Activated CD8-positive, alpha-beta memory T cell treated with anti-CD3 and anti-CD28 coated beads, Interleukin-2, amount 50 U/mL, for 24 hours (primary cell): ENCODE data around the gene HADHA.

Source experiments
- DNase-seq: peaks from one replicate; pipeline ENCODE4 v3.0.0-alpha.2; 2020; ENCODE audit errors: extremely low read depth

HADHA gene

DNA sequence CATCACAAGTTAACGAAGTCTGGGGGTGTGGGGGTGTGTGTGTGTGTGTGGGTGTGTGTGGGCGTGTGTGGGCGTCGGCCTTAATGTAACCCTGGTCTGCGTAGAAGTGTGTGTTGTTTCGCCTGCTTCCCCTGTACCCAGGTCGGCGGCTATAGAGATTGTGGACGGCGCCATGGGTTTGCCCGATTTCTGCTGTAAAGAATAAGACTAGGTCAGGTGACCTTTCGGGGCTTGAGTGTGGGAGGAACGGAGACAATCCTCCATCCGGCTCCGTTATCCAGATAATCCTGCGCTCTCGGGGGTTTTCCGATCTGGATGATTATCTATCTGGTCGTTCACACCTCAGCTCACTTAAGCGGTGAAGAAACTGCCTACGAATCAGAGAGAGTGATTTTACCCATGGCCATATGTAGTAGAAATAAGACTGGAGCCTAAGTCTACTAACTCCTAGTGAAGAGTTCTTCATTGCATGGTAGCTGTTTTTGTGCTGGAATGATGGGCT is 850 bp upstream of the HADHA start:
- DNase-seq = no peak

DNA sequence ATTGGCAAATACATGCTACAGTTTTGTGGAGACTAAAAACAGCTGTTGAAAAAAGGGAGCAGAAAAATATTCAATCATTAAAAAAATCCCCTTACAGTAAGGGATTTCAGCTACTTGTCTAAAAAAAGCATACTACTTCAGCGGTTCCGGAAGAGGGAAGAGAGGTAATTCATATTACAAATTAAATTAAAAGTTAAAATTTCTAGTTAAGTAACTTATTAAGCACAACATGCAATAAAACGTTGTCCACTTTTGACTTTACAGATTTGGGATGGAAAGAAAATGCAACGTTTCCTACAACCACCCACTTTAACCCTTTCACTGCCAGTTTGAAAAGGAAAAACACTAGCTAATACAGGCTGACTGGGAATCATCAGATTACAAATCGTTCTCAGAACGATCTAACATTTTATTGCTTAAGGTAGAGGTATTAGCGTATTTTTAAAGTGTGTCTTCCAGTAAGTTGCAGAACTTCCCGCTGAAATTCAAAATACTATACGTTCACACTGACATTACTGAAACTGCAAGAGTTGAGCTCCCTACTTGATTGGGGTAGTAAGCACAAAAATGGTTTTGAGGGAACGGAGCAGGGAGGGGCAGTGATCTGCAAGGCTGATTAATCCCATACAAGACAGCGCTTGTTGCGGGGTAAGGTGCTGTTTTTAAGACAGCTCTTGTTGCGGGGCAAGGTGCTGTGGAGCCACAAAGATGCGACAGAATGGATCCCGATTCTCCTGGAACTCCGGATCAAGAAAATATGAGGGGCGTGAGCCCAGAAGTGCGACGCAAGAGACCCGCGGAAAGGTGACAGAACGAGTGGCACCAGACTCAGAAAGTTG is 743 bp downstream of the HADHA start:
- DNase-seq = no peak

DNA sequence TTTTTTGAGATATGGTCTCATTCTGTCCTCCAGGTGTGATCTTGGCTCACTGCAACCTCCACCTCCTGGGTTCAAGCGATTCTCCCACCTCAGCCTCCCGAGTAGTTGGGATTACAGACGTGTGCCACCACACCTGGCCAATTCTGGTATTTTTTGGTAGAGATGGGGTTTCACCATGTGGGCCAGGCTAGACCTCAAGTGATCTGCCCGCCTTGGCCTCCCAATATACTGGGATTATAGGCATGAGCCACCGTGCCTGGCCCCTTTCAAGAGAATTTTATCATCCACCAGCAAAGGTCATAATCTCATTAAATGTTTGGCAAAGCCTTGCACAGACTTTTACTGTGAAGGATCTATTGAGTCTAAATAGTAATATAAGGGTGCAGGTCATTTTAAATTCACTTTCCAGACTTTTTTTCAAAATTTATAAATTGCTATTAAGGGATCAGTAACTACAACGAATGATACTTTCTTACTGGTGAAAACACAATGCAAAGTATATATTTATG is 2.5 kb downstream of the HADHA start:
- no peak for DNase-seq

DNA sequence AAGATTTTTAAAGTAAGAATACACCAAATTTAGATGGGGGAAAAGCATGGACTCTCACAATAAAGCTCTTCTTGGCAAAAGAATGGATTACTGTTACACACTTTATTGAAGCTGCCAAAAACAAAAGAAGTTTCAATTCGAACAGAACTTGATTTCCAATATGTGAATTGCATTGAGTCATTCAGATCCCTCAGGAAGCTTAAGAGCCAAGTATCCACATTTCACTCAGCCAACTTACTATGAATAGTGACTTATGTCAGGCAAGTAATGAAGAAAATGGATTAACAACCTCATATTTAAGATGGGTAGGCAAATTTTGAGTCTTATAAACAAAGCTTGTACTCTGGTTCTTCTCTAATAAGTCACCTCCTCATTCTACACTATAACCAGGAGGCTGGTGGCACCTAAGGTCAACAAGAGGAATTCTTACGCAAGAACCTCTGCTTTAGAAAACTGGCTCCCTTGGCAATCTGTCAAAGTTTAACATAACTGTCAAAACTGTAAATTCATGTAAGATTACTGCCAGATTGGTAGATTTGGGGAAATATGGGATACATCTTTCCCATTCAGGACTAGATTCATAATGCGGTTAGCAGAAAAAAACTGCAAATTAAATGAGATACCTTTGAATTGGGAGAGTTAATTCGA is 6.0 kb downstream of the HADHA start:
- no peak for DNase-seq

DNA sequence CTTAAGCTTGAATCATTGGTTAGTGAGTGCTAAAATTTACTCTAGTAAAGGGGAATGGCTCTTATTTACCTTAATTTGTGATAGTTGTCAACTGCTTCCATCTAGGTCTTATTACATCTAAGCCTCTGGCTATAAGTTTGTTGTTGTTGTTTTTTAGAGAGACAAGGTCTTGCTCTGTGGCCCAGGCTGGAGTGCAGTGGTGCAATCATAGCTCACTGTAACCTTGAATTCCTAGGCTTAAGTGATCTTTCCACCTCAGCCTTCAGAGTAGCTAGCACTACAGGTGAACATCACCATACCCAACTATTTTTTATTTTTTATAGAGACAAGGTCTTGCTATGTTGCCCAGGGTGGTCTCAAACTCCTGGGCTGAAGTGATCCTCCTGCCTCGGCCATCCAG is 6.6 kb downstream of the HADHA start:
- no peak for DNase-seq

DNA sequence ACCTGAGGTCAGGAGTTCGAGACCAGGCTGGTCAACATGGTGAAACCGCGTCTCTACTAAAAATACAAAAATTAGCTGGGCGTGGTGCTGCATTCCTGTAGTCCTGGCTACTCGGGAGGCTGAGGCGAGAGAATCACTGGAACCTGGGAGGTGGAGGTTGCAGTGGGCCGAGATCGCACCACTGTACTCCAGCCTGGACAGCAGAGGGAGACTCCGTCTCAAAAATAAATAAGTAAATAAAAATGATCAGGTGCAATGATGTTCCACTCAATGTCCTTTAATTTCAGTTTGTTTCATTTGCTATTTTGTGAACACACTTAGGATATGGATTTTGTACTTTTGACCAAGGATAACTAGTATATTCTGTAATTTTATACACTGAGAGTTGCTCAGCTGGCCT is 9.3 kb downstream of the HADHA start:
- no peak for DNase-seq

DNA sequence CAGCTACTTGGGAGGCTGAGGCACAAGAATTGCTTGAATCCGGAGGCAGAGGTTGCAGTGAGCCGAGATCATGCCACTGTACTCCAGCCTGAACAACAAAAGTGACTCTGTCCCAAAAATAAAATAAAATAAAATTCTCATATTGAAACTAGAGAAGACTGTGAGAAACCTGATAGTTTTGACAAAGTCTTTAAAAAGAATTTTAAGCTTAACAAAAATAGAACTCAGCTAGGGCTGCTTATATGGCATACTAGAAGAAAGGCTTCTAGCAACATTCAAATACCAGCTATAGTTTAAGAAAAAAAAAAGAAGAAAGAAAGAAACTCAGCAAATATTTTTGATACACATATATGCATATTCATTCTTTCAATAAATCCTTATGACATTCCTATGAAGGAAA is 13.6 kb downstream of the HADHA start:
- DNase-seq = no peak

DNA sequence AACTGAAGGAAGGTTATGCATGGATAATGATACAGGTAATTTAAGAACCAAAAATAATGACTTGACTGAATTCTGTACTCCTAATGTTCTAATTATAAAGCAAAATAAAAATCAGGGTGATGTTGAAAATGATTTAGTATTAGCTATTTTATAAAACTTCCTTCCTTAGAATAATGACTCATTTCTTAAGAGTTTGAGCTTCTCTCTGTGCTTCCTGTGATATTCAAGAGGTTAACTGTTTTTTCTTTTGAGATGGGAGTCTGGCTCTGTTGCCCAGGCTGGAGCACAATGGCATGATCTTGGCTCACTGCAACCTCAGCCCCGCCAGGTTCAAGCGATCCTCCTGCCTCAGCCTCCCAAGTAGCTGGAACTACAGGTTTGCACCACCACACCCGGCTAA is 14.8 kb downstream of the HADHA start:
- DNase-seq = no peak

DNA sequence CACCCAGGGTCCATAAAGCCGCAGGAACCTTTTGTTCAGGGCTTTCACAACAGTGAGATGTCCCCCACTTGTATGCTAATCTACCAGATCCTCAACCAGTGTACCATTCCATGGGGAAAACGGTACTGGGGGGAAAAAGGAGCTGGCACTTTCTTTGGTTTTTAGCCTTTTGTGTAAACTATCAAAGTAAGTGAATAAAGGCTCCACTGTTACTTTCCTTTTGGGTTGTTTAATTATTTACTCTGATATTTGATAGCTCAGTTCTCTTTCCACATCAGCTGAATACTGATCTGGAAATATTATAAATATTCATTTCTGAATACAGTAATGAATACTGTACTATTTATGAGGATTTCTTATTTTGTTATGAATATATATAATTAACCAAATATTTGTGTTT is 20.3 kb downstream of the HADHA start:
- DNase-seq = no peak

DNA sequence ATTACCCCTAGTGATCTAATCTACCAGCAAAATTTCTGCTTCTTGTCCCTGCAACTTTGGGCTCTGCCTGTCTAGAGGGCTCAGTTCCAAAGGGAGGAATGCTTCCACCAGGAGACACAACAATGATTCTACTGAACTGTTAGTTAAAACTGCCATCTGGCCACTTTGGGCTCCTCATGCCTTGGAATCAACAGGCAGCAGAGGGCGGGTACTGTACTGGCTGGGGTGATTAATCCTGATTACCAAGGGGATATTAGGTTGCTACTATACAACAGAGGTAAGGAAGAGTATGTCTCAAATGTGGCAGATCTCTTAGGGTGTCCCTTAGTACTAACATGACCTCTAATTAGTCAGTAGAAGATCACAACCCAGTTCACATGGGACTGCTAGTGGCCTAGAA is 21.4 kb downstream of the HADHA start:
- DNase-seq = no peak

DNA sequence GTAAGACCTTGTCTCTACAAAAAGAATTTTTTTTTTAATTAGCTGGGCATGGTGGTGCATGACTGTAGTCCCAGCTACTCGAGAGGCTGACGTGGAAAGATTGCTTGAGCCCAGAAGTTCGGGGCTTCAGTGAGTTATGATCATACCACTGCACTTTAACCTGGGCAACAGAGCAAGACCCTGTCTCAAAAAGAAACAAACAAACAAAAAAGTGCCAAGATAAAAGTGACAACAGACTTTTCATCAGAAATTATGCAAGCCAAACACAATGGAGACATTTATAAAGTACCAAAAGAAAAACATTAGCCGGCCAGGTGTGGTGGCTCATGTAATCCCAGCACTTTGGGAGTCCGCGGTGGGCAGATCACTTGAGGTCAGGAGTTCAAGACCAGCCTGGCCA is 26.7 kb downstream of the HADHA start:
- no peak for DNase-seq

DNA sequence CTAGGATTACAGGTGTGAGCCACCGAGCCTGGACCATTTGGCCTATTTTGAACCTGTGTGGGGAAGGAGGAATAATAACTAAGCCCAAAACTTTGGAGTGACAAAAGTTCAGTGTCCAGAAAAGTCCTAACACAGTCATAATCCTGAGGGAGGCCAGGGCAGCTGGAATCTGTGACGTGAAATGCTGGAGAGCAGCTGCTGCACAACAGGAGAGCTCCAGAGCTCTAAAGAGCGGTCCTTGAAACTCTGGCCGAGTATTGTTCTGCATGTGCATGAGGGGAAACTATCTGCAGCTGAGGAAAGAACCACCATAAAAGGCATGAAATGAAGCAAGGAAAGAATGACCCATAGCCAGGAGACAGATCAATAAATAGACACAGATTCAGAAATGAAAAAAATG is 27.8 kb downstream of the HADHA start:
- no peak for DNase-seq

DNA sequence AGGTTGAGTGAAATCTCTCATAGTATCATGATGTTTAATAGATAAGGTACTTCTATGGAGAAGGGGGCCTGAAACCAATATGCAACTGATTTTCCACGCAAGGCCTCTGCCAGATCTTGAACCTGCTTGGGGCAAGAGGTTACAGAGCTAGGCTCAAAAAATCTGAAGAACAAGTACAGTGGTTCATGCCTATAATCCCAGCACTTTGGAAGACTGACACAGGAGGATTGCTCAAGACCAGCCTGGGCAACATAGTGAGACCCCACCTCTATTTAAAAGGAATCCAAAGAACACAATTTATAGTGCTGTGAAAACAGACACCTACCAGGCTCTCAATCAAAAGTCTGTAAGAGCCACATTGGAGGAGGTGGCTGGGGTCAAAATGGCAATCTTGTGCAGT is 28.6 kb downstream of the HADHA start:
- no peak for DNase-seq

DNA sequence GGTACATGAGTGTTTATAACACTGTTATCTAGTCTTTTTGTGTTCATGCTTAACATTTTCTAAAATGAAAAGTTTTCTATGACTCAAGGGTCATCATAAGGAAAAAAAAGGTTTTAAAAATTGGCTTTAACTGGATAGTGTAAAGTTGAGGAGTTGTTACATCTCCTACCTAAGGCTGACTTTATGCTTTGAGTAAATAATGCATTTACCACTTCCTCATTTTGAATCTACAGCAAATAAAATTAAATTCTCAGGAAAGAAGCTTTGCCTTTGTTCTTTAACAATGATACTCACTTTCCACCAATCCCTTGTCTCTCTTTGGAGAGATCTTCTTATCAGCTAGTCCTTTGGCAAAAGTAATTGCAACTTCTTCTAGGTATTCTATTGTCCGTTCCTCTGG is 29.7 kb downstream of the HADHA start:
- no peak for DNase-seq

DNA sequence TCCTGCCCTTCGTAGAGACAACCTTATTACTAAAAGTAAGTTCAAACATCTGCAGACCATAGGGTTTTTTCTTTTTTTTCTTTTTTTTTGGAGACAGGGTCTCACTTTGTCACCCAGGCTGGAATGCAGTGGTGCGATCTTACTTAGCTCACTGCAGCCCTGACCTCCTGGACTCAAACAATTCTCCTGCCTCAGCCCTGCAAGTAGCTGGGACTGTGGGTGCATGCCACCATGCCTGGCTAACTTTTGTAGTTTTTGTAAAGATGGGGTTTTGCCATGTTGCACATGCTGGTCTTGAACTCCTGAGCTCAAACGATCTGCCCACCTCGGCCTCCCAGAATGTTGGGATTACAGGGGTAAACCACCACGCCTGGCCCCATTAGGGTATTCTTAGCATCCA is 32.4 kb downstream of the HADHA start:
- DNase-seq = no peak

DNA sequence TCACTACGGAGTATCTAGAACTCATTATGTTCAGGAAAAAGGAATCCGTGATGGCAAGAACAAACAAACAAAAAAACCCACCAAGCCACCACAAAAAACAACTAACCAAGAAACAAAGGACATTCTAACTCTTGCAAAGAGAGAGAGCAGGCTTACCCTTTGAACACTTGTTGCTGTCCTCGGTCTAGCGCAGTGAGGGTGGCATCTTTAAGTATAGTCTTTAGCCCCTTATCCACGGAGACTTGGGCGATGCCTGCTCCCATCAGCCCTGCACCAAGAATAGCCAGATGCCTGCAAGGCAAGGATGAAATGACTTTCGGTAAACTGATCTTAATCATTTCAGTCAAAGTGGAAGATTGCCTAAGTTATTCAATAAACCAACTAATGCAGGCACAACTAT is 40.5 kb downstream of the HADHA start:
- no peak for DNase-seq

DNA sequence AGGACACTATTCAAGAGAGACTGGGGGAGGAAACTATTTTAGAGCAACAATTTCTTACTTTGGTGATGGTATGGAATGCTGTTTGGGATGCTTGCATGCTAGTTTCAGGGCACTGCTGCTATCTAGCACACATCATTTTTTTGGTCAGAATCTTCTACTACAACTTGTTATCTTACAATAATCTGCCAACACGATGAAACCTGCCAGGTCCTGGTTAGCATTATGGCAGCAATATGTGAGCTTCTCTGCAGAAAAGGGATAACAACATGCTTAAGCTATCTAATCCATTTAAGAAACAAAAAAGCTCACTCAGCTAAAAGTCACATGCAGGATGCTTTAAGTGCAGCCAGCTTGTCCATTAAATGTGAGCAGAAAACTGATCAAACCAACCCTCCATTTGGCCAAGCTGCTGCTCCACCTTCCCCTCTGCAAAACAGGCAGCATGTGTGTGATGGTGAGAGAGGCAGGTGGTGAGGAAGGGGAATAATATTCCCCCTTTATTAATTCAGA is 41.4 kb downstream of the HADHA start:
- DNase-seq = no peak

DNA sequence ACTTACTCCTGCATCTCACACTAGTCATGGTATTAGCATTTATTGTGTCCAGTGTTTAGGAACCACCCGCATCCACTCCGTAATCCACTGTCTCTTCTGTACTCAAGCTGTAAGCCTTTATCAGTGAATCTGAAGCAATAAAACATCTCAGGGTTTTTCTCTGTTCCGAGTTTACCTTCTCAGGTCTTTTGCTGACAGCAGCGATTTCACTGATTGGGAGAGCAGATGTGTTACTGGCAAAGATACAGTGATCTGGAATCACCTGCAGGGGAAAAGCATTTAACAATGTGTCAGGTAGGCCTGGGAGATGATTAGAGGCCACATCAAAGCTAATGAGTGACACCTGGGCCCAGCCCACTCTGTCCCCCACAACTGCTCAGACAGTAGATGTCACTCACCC is 46.9 kb downstream of the HADHA start:
- no peak for DNase-seq

DNA sequence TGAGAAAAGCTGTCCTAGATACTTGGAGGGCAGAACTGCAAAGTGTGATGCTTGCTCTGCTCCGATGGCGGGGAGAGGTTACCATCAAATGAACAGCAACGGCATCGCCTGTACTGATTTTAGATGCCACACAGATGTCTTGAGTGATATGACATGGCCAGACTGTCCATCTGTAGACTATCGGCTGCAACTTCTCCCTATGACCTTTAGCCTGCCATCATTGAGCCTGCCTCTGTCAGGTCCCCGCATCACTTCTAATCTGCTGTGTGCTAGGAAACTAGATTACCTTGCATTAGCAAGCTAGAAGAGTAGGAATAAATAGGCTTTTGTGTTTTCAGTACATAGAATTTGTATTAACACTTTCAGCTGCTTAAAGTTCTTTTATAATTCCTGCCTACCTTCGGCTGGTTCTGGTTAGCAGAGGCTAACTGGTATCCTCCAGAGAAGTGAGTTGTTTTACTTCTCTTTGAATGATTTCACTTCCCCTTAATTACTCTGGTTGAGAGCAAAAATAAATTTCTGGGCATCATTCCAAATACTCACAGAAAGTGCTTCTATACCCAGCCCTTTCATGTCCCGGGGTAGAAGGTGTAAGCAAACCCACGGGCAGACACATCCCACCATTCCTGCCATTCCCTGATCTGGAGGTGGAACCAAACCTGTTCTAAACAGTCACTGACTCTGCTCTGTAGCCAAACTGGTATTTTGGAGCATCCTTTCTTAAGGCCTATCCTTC is 47.6 kb downstream of the HADHA start:
- no peak for DNase-seq

DNA sequence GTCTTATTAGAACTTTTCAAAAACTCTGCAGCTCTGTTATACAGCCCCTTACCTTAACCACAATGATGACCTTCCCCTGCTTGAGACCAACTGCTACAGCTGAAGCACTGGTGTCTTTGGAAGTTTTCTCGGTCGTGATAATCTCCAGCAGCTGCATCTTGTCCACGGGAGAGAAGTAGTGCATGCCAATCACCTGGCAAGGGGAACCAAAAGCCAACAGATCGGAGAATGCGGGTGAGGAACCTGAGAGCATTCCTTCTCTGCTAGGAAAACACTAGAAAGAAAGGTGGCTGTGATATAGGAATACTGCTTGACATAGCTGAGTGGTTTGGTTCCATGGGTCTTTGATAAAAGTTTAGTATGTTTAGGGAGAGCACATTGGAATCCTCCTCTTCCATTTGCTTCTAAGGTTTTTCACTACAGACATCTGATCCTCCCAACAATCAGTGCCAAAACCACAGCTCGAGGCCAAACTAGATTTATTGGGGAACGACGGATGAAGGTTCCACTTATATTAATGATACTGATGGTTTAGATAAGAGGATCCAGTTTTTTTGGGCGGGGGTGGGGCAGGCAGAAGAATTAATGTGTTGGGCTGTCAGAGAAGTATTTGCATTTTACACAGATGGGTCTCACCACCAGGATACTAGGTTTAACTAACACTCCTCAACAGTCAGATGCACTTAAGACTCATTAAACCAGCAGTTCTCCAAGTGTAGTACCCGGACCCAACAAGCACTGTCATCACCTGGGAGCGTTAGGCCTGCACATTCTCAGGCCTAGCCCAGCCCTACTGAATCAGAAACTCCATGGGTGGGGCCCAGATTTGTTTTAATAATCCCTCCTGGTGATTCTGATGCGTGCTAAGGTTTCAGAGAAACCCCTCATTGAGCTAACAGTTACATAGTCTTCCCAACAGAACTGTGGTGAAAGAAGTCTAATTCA is 49.1 kb downstream of the HADHA start:
- no peak for DNase-seq

DNA sequence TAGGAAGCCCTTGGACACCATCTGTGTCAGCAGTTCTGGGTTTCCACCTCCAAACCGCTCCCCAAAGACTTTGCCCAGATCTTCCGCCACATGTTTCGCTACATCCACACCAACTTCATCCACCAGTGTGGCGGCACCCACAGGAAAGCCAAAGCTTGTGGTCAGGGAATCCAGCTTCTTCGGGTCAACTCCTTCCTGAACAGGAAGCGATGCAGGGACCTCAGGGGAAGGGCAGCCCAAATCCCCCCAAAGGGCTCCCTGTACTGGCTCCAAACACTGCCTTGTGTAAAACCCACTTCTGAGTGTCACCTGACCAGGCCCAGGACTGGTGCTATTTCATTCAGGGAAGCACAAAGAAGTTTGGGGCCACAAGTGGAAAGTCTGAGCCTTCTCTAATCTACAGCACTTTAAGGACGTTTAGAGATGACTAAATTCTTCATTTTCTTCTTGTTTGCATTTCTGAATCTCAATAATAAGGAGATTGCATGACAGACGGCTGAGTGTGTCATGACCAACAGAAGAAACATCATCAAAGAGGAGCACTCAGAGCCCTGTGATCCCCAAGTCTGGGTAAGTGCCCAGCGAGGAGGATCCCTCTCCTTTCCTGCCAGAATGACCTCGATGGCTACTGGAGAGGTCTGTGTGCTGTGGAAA is 50.7 kb downstream of the HADHA start:
- no peak for DNase-seq
